Measurements from ENCODE around the gene CDKN3. TPM values are rescaled to one million over a fixed set of nuclear protein-coding genes. Genes with fewer than 3 reads are reported as not detected.
A peak's percentile ranks its signal among the peaks of the same experiment; 100 is the strongest.

CDKN3 gene
- total RNA-seq, 1 donor from 2014 or later: 2.4 TPM

DNA sequence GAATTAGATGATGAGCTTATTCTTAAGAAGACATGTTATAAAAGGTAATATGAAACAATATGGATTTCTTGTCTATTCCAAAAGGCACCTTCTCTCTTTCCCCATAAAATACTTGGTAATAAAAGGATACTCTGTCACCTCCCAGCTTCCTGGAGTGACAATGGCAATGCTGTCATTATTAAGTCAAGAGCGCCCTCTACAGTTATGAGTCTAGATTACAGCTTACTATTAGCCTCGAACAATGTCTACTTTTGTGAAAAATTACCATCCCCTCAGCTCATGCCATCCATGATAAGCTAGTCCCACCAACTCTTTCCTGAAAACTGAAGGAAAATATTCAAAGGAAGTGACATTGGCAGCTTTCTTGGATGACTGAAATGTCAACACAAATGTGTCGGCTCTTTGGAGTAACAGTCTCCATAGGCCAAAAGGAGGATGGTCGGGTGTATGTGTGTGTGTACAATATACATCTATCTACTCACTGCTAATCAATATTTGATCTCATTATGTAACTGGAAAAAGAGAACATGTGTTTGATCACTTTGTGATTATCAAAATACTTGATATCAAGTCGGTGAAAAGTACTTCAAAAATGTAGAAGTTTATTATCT, 48.7 kb upstream of the CDKN3 start:
- FAIRE-seq (peak; percentile 23), DNase-seq (ENCODE audit: low read depth) (no peak)
- peaks cover 7% of the 10 kb centered on the region for H3K4me1 Mint-ChIP-seq (ENCODE audit: low read depth, unreplicated experiment)
- no peaks in the 10 kb centered on the region for H3K9me3 Mint-ChIP-seq (ENCODE audit: unreplicated experiment)
- Histone ChIP-seq H3K4me2 (ENCODE audit: low read length) (no peak overlapping the region), H3K9me3 (ENCODE audit: insufficient read depth, low read depth, low read length) (no peaks in the 10 kb centered on the region), H4K20me1 (ENCODE audit: insufficient read depth, low read length) (no peaks in the 10 kb centered on the region), H3K4me3 (ENCODE audit: insufficient read depth, low read depth, low read length) (no peak overlapping the region), H3K27ac (ENCODE audit: low read depth, low read length) (no peak overlapping the region), H3K36me3 (ENCODE audit: insufficient read depth, low read length) (no peaks in the 10 kb centered on the region), H2AFZ (ENCODE audit: low read depth, low read length) (no peak overlapping the region), H3K9ac (ENCODE audit: low read length) (no peak overlapping the region), H3K27me3 (ENCODE audit: insufficient read depth, low read length) (no peaks in the 10 kb centered on the region), H3K4me1 (ENCODE audit: insufficient read depth, low read length) (peaks cover 19% of the 10 kb centered on the region), H3K79me2 (ENCODE audit: insufficient read depth, low read length) (no peaks in the 10 kb centered on the region)
- H3K27ac Mint-ChIP-seq (ENCODE audit: unreplicated experiment): no peak overlapping the region
- peaks cover 1% of the 10 kb centered on the region for H3K36me3 Mint-ChIP-seq (ENCODE audit: low read depth, unreplicated experiment)
- H3K27me3 Mint-ChIP-seq (ENCODE audit: low read depth, unreplicated experiment): no peaks in the 10 kb centered on the region
- H3K4me3 Mint-ChIP-seq (ENCODE audit: unreplicated experiment): no peak overlapping the region
- no peak for TF ChIP-seq EZH2 (IDR thresholded peaks at IDR 0.05; ENCODE audit: insufficient read depth, low read length)
- TF ChIP-seq, protein P1, sequence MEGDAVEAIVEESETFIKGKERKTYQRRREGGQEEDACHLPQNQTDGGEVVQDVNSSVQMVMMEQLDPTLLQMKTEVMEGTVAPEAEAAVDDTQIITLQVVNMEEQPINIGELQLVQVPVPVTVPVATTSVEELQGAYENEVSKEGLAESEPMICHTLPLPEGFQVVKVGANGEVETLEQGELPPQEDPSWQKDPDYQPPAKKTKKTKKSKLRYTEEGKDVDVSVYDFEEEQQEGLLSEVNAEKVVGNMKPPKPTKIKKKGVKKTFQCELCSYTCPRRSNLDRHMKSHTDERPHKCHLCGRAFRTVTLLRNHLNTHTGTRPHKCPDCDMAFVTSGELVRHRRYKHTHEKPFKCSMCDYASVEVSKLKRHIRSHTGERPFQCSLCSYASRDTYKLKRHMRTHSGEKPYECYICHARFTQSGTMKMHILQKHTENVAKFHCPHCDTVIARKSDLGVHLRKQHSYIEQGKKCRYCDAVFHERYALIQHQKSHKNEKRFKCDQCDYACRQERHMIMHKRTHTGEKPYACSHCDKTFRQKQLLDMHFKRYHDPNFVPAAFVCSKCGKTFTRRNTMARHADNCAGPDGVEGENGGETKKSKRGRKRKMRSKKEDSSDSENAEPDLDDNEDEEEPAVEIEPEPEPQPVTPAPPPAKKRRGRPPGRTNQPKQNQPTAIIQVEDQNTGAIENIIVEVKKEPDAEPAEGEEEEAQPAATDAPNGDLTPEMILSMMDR (IDR thresholded peaks at IDR 0.05; ENCODE audit: insufficient read depth, low read depth, low read length): peak; percentile 80

DNA sequence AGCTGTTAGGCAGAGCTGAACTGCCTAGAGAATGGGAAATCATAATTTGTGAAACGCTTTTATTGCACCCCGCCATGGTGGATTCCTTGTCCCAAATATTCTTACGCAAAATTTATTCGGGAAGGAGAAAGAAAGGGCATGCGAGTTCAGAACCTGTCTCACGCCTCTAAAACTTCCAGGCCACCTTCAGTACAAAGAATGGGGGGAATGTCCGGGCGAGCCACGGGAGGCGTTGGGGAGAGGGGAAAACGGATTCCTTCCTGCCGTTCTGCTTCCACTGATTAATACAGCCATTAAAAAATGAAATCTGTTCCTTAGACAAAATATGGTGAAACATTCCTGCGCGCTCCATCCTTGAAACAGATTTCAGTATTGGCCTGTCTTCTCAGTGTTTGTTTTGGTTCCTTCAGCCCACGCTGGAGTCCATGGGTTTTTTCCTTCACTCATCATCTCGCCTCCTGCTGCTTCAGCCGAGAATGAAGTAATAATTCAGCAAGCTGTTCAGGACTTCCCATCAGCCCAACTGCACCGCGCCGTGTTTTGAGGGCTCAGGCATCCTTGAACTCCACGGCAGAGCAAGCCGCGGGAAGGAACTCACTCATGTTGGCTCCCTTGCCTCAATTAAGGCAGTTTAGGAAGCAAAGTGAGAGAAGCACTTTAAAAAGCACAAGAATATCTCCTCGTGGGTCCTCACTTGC, 47.7 kb upstream of the CDKN3 start:
- Histone ChIP-seq H4K20me1 (ENCODE audit: insufficient read depth, low read length) (no peaks in the 10 kb centered on the region), H3K4me2 (ENCODE audit: low read length) (peak overlapping the region; percentile 55), H3K9me3 (ENCODE audit: insufficient read depth, low read depth, low read length) (no peaks in the 10 kb centered on the region), H3K9ac (ENCODE audit: low read length) (peak overlapping the region; percentile 0), H3K27ac (ENCODE audit: low read depth, low read length) (no peak overlapping the region), H3K4me1 (ENCODE audit: insufficient read depth, low read length) (peaks cover 10% of the 10 kb centered on the region), H3K36me3 (ENCODE audit: insufficient read depth, low read length) (no peaks in the 10 kb centered on the region), H3K4me3 (ENCODE audit: insufficient read depth, low read depth, low read length) (no peak overlapping the region), H3K79me2 (ENCODE audit: insufficient read depth, low read length) (no peaks in the 10 kb centered on the region), H2AFZ (ENCODE audit: low read depth, low read length) (peak overlapping the region; percentile 38), H3K27me3 (ENCODE audit: insufficient read depth, low read length) (no peaks in the 10 kb centered on the region)
- FAIRE-seq (no peak), DNase-seq (ENCODE audit: low read depth) (peak; percentile 26)
- no peak for TF ChIP-seq EZH2 (IDR thresholded peaks at IDR 0.05; ENCODE audit: insufficient read depth, low read length)
- TF ChIP-seq, protein P1 (IDR thresholded peaks at IDR 0.05; ENCODE audit: insufficient read depth, low read depth, low read length): no peak
- H3K9me3 Mint-ChIP-seq (ENCODE audit: unreplicated experiment): peaks cover 6% of the 10 kb centered on the region
- H3K4me3 Mint-ChIP-seq (ENCODE audit: unreplicated experiment): no peak overlapping the region
- peaks cover 1% of the 10 kb centered on the region for H3K36me3 Mint-ChIP-seq (ENCODE audit: low read depth, unreplicated experiment)
- H3K4me1 Mint-ChIP-seq (ENCODE audit: low read depth, unreplicated experiment): peaks cover 1% of the 10 kb centered on the region
- no peak overlapping the region for H3K27ac Mint-ChIP-seq (ENCODE audit: unreplicated experiment)
- no peaks in the 10 kb centered on the region for H3K27me3 Mint-ChIP-seq (ENCODE audit: low read depth, unreplicated experiment)

DNA sequence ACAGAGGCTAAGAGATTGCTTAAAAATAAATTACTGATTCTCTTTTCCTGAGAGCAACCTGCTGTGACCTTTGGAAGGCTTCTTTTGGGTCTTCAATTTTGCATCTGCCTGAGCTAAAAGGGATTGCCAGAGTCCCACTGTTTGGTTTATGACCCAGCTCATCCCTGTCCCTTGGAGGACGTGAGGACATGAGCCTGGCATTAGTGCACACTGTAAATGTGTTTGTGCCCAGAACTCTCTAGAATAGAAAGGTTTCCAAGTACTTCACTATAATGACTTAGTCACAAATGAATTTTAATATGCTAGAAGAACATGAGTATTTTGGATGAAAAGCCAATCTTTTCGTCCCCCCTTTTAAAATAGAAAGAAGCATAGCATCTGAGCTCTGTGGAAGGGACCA, 47.1 kb upstream of the CDKN3 start:
- FAIRE-seq: no peak

More for the DNA sequence above, 47.1 kb upstream of the CDKN3 start:
- H3K4me1 ChIP-seq (ENCODE audit: insufficient read depth, low read length): peaks cover 7% of the 10 kb centered on the region
- Mint-ChIP-seq H3K9me3 (ENCODE audit: unreplicated experiment) (peaks cover 6% of the 10 kb centered on the region), H3K27ac (ENCODE audit: unreplicated experiment) (no peak overlapping the region), H3K27me3 (ENCODE audit: low read depth, unreplicated experiment) (no peaks in the 10 kb centered on the region), H3K4me3 (ENCODE audit: unreplicated experiment) (no peak overlapping the region), H3K4me1 (ENCODE audit: low read depth, unreplicated experiment) (peaks cover 1% of the 10 kb centered on the region), H3K36me3 (ENCODE audit: low read depth, unreplicated experiment) (peaks cover 1% of the 10 kb centered on the region)
- H3K27me3 ChIP-seq (ENCODE audit: insufficient read depth, low read length): no peaks in the 10 kb centered on the region
- H3K36me3 ChIP-seq (ENCODE audit: insufficient read depth, low read length): no peaks in the 10 kb centered on the region
- TF ChIP-seq, protein P1 (IDR thresholded peaks at IDR 0.05; ENCODE audit: insufficient read depth, low read depth, low read length): no peak
- no peak for TF ChIP-seq EZH2 (IDR thresholded peaks at IDR 0.05; ENCODE audit: insufficient read depth, low read length)
- no peak for DNase-seq (ENCODE audit: low read depth)
- H2AFZ ChIP-seq (ENCODE audit: low read depth, low read length): no peak overlapping the region
- no peak overlapping the region for H3K4me3 ChIP-seq (ENCODE audit: insufficient read depth, low read depth, low read length)
- peak overlapping the region; percentile 55 for H3K4me2 ChIP-seq (ENCODE audit: low read length)
- no peak overlapping the region for H3K27ac ChIP-seq (ENCODE audit: low read depth, low read length)
- H3K9ac ChIP-seq (ENCODE audit: low read length): no peak overlapping the region
- no peaks in the 10 kb centered on the region for H3K9me3 ChIP-seq (ENCODE audit: insufficient read depth, low read depth, low read length)
- H4K20me1 ChIP-seq (ENCODE audit: insufficient read depth, low read length): no peaks in the 10 kb centered on the region
- H3K79me2 ChIP-seq (ENCODE audit: insufficient read depth, low read length): no peaks in the 10 kb centered on the region
